Body of pancreas (tissue), 4 donors: Measurements from ENCODE around the gene TMC7.

ENCODE experiments used
- CTCF ChIP-seq, 7 experiments: fragments of 450-650 bp in 4 of 7; fragments of 200-600 bp in 3 of 7; sonication (generic) in 3 of 7; IDR thresholded peaks; one replicate each; pipeline ENCODE4 v1.5.1; 2016 to 2019; ENCODE audit warnings: antibody characterized with exemption in 7 of 7
- POLR2A ChIP-seq, 3 donors: fragments of 450-650 bp; IDR thresholded peaks; one replicate each; pipeline ENCODE4 v1.6.1; 2016; ENCODE audit warnings: antibody characterized with exemption in 3 of 3, mild to moderate bottlenecking in 2 of 3

- TF ChIP-seq POLR2A (IDR thresholded peaks at IDR 0.05) (no peak), CTCF (IDR thresholded peaks at IDR 0.05) (no peak)
Observed at GRCh38 chr16:18943414-18943813, 40.3 kb upstream of the TMC7 start.
